ENCODE measurements around the gene HIPK2. TPM values are rescaled to one million over a fixed set of nuclear protein-coding genes. Genes with fewer than 3 reads are reported as not detected.

HIPK2 gene
- total and polyA plus RNA-seq, 2 donors (not counting 3 experiments of a cell fraction or from before 2014, with no cell fraction given): 9.0 to 43.8 TPM

GRCh38 chr7:139532636-139533155 is 245.1 kb downstream of the HIPK2 start:
- dilution Hi-C loops (cut with MboI; ENCODE audit: extremely low pct_ligation_motif_present, low sequenced_read_pairs): no loop called here
- Histone ChIP-seq H3K79me2 (ENCODE audit: control insufficient read depth, insufficient read depth, low read length) (no peaks in the 10 kb centered on the region), H3K9me3 (replicated peaks; ENCODE audit: control insufficient read depth, insufficient read depth, low read length) (no peaks in the 10 kb centered on the region), H3K27me3 (ENCODE audit: control insufficient read depth in 2 of 2, insufficient read depth in 2 of 2, low read length in 2 of 2) (peaks cover 12 to 13% of the 10 kb centered on the region in 2 experiments), H3K4me1 (ENCODE audit: control insufficient read depth, extremely low read depth, insufficient read depth, low read length) (peaks cover 3% of the 10 kb centered on the region), H3K9ac (replicated peaks; ENCODE audit: extremely low read depth, insufficient read depth, low read length) (no peak overlapping the region), H3K4me2 (ENCODE audit: insufficient read depth, low read length) (no peak overlapping the region), H3K4me3 (replicated peaks in 1 of 3; ENCODE audit: insufficient read depth in 1 of 3, low read depth in 1 of 3, low read length in 3 of 3) (no peak overlapping the region), H4K20me1 (replicated peaks; ENCODE audit: control insufficient read depth, extremely low read depth, insufficient read depth, low read length) (no peaks in the 10 kb centered on the region), H3K27ac (ENCODE audit: insufficient read depth, low read depth, low read length) (no peak overlapping the region), H3K9me1 (replicated peaks; ENCODE audit: control insufficient read depth, extremely low read depth, insufficient read depth, low read length) (no peaks in the 10 kb centered on the region), H2AFZ (ENCODE audit: low read depth, low read length) (no peak overlapping the region), H3K36me3 (ENCODE audit: control insufficient read depth in 2 of 2, extremely low read depth in 1 of 2, insufficient read depth in 2 of 2, low read length in 2 of 2) (no peaks in the 10 kb centered on the region)
- TF ChIP-seq MAX (IDR thresholded peaks at IDR 0.05; ENCODE audit: insufficient read depth, insufficient read length) (no peak), FOS (IDR thresholded peaks at IDR 0.05; ENCODE audit: borderline replicate concordance, insufficient read depth, low read length) (no peak), MYC (IDR thresholded peaks at IDR 0.05; ENCODE audit: low read depth, low read length) (no peak), JUN (IDR thresholded peaks at IDR 0.05; ENCODE audit: borderline replicate concordance, insufficient read depth, insufficient read length, low read depth) (no peak), POLR2AphosphoS5 (IDR thresholded peaks at IDR 0.05; ENCODE audit: insufficient read depth, low read depth, low read length) (no peak), CTCF (IDR thresholded peaks at IDR 0.05; ENCODE audit: extremely low read depth in 1 of 2, insufficient read depth in 1 of 2, low read depth in 1 of 2, low read length in 2 of 2) (no peak), POLR2A (IDR thresholded peaks at IDR 0.05; ENCODE audit: low read depth, low read length) (no peak), GATA2 (IDR thresholded peaks at IDR 0.05; ENCODE audit: insufficient read depth, insufficient read length, low read depth, low read length) (no peak), EZH2 (IDR thresholded peaks at IDR 0.05; ENCODE audit: borderline replicate concordance, low read depth, low read length, severe bottlenecking) (no peak)
- no peak for FAIRE-seq
- POLR2A ChIA-PET: no interaction called here
- CTCF ChIA-PET: interaction anchor here (1.3 kb wide), 1 partner anchor 98 kb away, joined by 3 read pairs; no protein-coding TSS in a partner anchor
- intact Hi-C loops (cut with micrococcal nuclease): no loop called here
- DNase-seq (ENCODE audit: low read depth, low spot score): no peak
- no TSS peak for BruUV-seq (replicated peaks)

Data from endothelial cell of umbilical vein (primary cell).